ENCODE data around the gene COLGALT1. TPM values are rescaled to one million over a fixed set of nuclear protein-coding genes. Genes with fewer than 3 reads are reported as not detected.

COLGALT1 gene
- 46.9 and 53.4 TPM in 2 replicates for total RNA-seq (2013; cell fraction: nucleolus; rRNA removed)
- total RNA-seq (2014; rRNA removed), result 24.4 and 30.4 TPM in 2 replicates
- 16.4 and 17.0 TPM in 2 replicates for total RNA-seq (2014; rRNA removed; fragmentation: Illumina TruSeq; extraction: Trizol)
- 40.5 and 44.7 TPM in 2 replicates for total RNA-seq (2021)
- polyA plus RNA-seq (2011; ENCODE audit: low read depth), result 14.5 TPM
- 40.4 and 78.8 TPM in 2 replicates for polyA plus RNA-seq (2011; rRNA removed)
- polyA plus RNA-seq (2011; cell fraction: cytosol; rRNA removed), result 61.6 and 90.8 TPM in 2 replicates
- polyA plus RNA-seq (2011; cell fraction: nucleus; rRNA removed), result 168 and 200 TPM in 2 replicates
- polyA plus RNA-seq (2012), result 23.4 and 37.5 TPM in 2 replicates
- 31.4 and 35.7 TPM in 2 replicates for polyA plus RNA-seq (2014; fragmentation: Illumina TruSeq; extraction: Trizol)
- 1 to 10 TPM; 1.2 to 3.5 TPM for polyA plus RNA-seq (2014; fragmentation: Nextera tagmentation; extraction: Ambion mirVana)
- 41.8 and 44.3 TPM in 2 replicates for polyA plus RNA-seq (2014; rRNA removed)
- 10 to 100 TPM; 22.3 to 29.2 TPM for polyA plus RNA-seq (2016; fragmentation: Nextera tagmentation; extraction: Ambion mirVana)
- polyA minus RNA-seq (2011; rRNA and poly(A)+ RNA removed), result 54.4 and 74.8 TPM in 2 replicates
- 23.5 and 29.9 TPM in 2 replicates for polyA minus RNA-seq (2011; cell fraction: cytosol; rRNA and poly(A)+ RNA removed)
- polyA minus RNA-seq (2011; cell fraction: nucleus; rRNA and poly(A)+ RNA removed), result 17.7 and 32.1 TPM in 2 replicates
- percentile 58 among the genes with signal in this experiment for Bru-seq, nascent RNA
- percentile 81 among the genes with signal in this experiment for BruChase-seq, experiment 1, labeled RNA remaining after a 6-hour chase
- percentile 72 among the genes with signal in this experiment for BruChase-seq, experiment 2, labeled RNA remaining after a 2-hour chase
- long read RNA-seq, experiment 1, transcript COLGALT1-201 (12 exons, 3,704 nt), result major isoform, 11 of 39 reads
- long read RNA-seq, experiment 1, partial matches to known transcripts, result 25 of 39 reads
- long read RNA-seq, experiment 1, other reads (novel, unspliced or antisense), result 3 of 39 reads
- long read RNA-seq, experiment 2, partial matches to known transcripts, result 12 of 15 reads
- long read RNA-seq, experiment 2, other reads (novel, unspliced or antisense), result 1 of 15 reads

GRCh38 chr19:17555480-17555928, at the start of gene COLGALT1:
Gene COLGALT1, plus strand, starts transcription at chr19:17555649. Its CDS starts 65 bp downstream, at chr19:17555714.
- ChIA-PET RAD21 (ENCODE audit: unreplicated experiment) (interaction anchor here (1.0 kb wide), 1 partner anchor 44 kb away, joined by 3 read pairs; the partner anchor contains the start of gene PGLS), CTCF (interaction anchor here (1.1 to 3.8 kb wide), 3 partner anchors 32 to 60 kb away, joined by 3 to 21 read pairs (median 11); no protein-coding TSS in a partner anchor), SMC1A (ENCODE audit: uncharacterized antibody, unreplicated experiment) (interaction anchor here (1.8 kb wide), 1 partner anchor 60 kb away, joined by 6 read pairs; no protein-coding TSS in a partner anchor), POLR2A (no interaction called here)
- peak within 1 kb of the TSS; percentile 92 for H3K9ac ChIP-seq (ENCODE audit: control insufficient read depth, insufficient read depth, low read length)
- H3K27me3 ChIP-seq (replicated peaks in 1 of 2; ENCODE audit: control insufficient read depth in 2 of 2, insufficient read depth in 2 of 2, low read length in 1 of 2), result no peaks in the 10 kb centered on the region
- in situ Hi-C loops (cut with MboI) (no loop called here), intact Hi-C loops (cut with micrococcal nuclease; ENCODE audit: unreplicated experiment) (loop anchor here (2.0 to 5.0 kb wide), 2 partner anchors 17 to 43 kb away; partner anchors contain the start of gene PGLS)
- H3K4me2 ChIP-seq (ENCODE audit: control insufficient read depth, insufficient read depth), result peak within 1 kb of the TSS; percentile 100
- 2% methylated on average over 64 of the region's 64 CpGs for WGBS (ENCODE audit: insufficient coverage, insufficient replicate concordance, low lambda C conversion rate, missing lambda C conversion rate)
- peak within 1 kb of the TSS; percentile 86 for H3K27ac ChIP-seq (ENCODE audit: control insufficient read depth, insufficient read depth)
- peak; percentile 56 for FAIRE-seq
- peak; percentile 94 for ATAC-seq
- peaks cover 16% of the 10 kb centered on the region for H3K79me2 ChIP-seq (ENCODE audit: control insufficient read depth, insufficient read depth, low read length)
- H3K9me3 ChIP-seq (replicated peaks; ENCODE audit: control insufficient read depth, insufficient read depth, low read length), result no peaks in the 10 kb centered on the region
- peaks cover 6 to 7% of the 10 kb centered on the region in 2 experiments; a peak in 3 of 4 replicates for H3K36me3 ChIP-seq (ENCODE audit: control insufficient read depth in 2 of 2, insufficient read depth in 2 of 2, low read length in 1 of 2)
- BruUV-seq (replicated peaks), result no TSS peak
- peak within 1 kb of the TSS; percentile 88 for H3K4me3 ChIP-seq
- H4K20me1 ChIP-seq (ENCODE audit: control insufficient read depth, insufficient read depth), result no peaks in the 10 kb centered on the region
- DNase-seq (ENCODE audit: low read depth, low spot score), result peak; percentile 77
- 0 out of 2 replicates have a peak, but pooled peaks cover 4% of the 10 kb centered on the region for H3K4me1 ChIP-seq (ENCODE audit: control insufficient read depth, insufficient read depth, low read length)
- H2AFZ ChIP-seq (ENCODE audit: control insufficient read depth, low read depth, low read length), result peak within 1 kb of the TSS; percentile 96
- TF ChIP-seq HDAC6 (IDR thresholded peaks at IDR 0.05; ENCODE audit: unreplicated experiment), result no peak
- no peak for TF ChIP-seq POLR2AphosphoS5 (IDR thresholded peaks at IDR 0.05; ENCODE audit: low read length)
- TF ChIP-seq BACH1 (IDR thresholded peaks at IDR 0.05; ENCODE audit: borderline replicate concordance), result peak; percentile 98
- TF ChIP-seq NFXL1 (IDR thresholded peaks at IDR 0.05; ENCODE audit: borderline replicate concordance), result peak; percentile 60; the same call in 1 of the 2 replicates
- no peak for TF ChIP-seq IKZF2 (IDR thresholded peaks at IDR 0.05)
- TF ChIP-seq ELK1 (IDR thresholded peaks at IDR 0.05; ENCODE audit: low read depth, low read length), result no peak
- no peak for TF ChIP-seq REST (IDR thresholded peaks at IDR 0.05; ENCODE audit: low read depth, low read length)
- TF ChIP-seq E4F1 (IDR thresholded peaks at IDR 0.05; ENCODE audit: borderline replicate concordance, partially characterized antibody), result no peak
- TF ChIP-seq CHD1 (IDR thresholded peaks at IDR 0.05; ENCODE audit: low read depth, low read length), result no peak
- TF ChIP-seq ZNF274 (IDR thresholded peaks at IDR 0.05; ENCODE audit: insufficient read depth, insufficient read length), result no peak
- TF ChIP-seq MYB (IDR thresholded peaks at IDR 0.05; ENCODE audit: borderline replicate concordance, low read depth, low read length), result no peak
- TF ChIP-seq CHD4 (IDR thresholded peaks at IDR 0.05), result no peak

Data from GM12878 (cell line).